Kidney (tissue), 14 donors: ENCODE results near the gene FGF12. TPM values are rescaled to one million over a fixed set of nuclear protein-coding genes. Genes with fewer than 3 reads are reported as not detected.

ENCODE experiments used
- DNase-seq, 5 donors: peaks; one replicate each; pipeline ENCODE4 v3.0.0-alpha.2; 2013 to 2020
- FAIRE-seq: peaks from 2 replicates; lab custom pipeline; 2012; peaks lifted over from hg19 to GRCh38; lab: Jason Lieb, UNC
- H3K27ac ChIP-seq, 2 donors: one replicate each; pipeline ENCODE4 v1.7.0; 2013; ENCODE audit warnings: low read depth in 2 of 2, low read length in 2 of 2, inconsistent platforms in 1 of 2
- H3K27me3 ChIP-seq: one replicate; pipeline ENCODE4 v1.7.1; 2013; ENCODE audit warnings: low read length, inconsistent platforms; ENCODE audit not compliant: control insufficient read depth, insufficient read depth
- H3K36me3 ChIP-seq, 3 donors: one replicate each; pipeline versions ENCODE4 v1.7.0 to v1.7.1; 2013; ENCODE audit warnings: low read length in 3 of 3, control low read depth in 1 of 3, inconsistent platforms in 1 of 3; ENCODE audit not compliant: insufficient read depth in 3 of 3, control insufficient read depth in 2 of 3
- H3K4me1 ChIP-seq, 3 donors: one replicate each; pipeline versions ENCODE4 v1.7.0 to v1.7.1; 2013; ENCODE audit warnings: low read length in 3 of 3, inconsistent platforms in 1 of 3, low read depth in 1 of 3; ENCODE audit not compliant: control insufficient read depth in 2 of 3, insufficient read depth in 2 of 3
- H3K4me3 ChIP-seq, 3 donors: one replicate each; pipeline versions ENCODE4 v1.7.0 to v1.8.1; 2013; ENCODE audit warnings: low read length in 3 of 3, control low read depth in 1 of 3, inconsistent platforms in 1 of 3
- H3K9ac ChIP-seq, 3 donors: one replicate each; pipeline versions ENCODE4 v1.7.0 to v1.7.1; 2013; ENCODE audit warnings: low read length in 3 of 3, control low read depth in 1 of 3, inconsistent platforms in 1 of 3
- H3K9me3 ChIP-seq, 3 donors: one replicate each; pipeline versions ENCODE4 v1.7.0 to v1.7.1; 2013; ENCODE audit warnings: low read length in 3 of 3, control low read depth in 1 of 3, inconsistent platforms in 1 of 3; ENCODE audit not compliant: control insufficient read depth in 2 of 3, insufficient read depth in 1 of 3
- intact Hi-C: fragments of 100-400 bp; cut with DNase I; formaldehyde crosslinking; loops from one replicate; pipeline ENCODE4 v1.11.1; 2022
- polyA plus RNA-seq: library from polyadenylated mRNA; stranded (reverse); fragments of 350-450 nt; fragmentation: Illumina TruSeq; extraction: RNeasy Lipid Tissue Mini Kit (QIAGEN cat#74804); gene quantifications from one replicate; pipeline ENCODE4 v1.2.3, GENCODE V29; 2014; ENCODE audit warnings: low read depth, low replicate concordance; ENCODE audit not compliant: insufficient read depth
- total RNA-seq: library from RNA; stranded (reverse); fragmentation: NEBNext Ultra II Directional; extraction: Animal tissue kit (Norgen Biotek cat#: 25700); gene quantifications from one replicate; pipeline ENCODE4 v1.2.1, GENCODE V29; 2021
- TF ChIP-seq, protein P1 (sequence below): IDR thresholded peaks from 3 replicates; pipeline ENCODE4 v1.5.1; 2012; ENCODE audit warnings: mild to moderate bottlenecking, moderate library complexity, borderline replicate concordance; ENCODE audit not compliant: insufficient read depth; ENCODE audit errors: extremely low read depth
- donor health status: control.
- donor health status: control.
- donor health status: control.
- donor health status: control.
- donor health status: control.
- donor health status: DM: yes; HTN: yes; CAD: no.
- donor health status: Normal renal cell carcinoma (clear cell type).

FGF12 gene
- total and polyA plus RNA-seq, 2 donors from 2014 or later = 1.8 to 3.7 TPM

DNA sequence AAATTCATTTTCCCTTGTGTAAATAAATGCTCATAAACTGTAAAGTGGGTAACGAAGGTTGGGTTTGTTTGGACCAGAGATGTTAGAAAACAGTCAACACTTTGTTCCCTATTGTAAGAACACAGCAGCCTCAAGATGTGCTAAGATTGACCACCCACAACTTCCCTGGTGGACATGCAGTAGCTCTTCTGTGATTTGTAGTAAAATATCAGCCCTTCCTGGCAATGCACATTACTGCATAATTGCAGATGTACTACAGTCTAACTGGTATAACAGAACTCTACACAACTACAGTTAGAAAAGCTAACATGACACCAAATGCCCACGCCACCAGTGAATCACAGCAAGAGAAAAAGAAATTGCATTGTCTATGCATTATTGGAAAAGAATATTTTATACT lies 129.4 kb downstream of the FGF12 start:
- no peaks in the 10 kb centered on the region for H3K27me3 ChIP-seq
- H3K4me1 ChIP-seq = no peaks in the 10 kb centered on the region
- H3K27ac ChIP-seq = no peak overlapping the region
- no peak overlapping the region for H3K9ac ChIP-seq
- FAIRE-seq (no peak), DNase-seq (no peak)
- TF ChIP-seq, protein P1, sequence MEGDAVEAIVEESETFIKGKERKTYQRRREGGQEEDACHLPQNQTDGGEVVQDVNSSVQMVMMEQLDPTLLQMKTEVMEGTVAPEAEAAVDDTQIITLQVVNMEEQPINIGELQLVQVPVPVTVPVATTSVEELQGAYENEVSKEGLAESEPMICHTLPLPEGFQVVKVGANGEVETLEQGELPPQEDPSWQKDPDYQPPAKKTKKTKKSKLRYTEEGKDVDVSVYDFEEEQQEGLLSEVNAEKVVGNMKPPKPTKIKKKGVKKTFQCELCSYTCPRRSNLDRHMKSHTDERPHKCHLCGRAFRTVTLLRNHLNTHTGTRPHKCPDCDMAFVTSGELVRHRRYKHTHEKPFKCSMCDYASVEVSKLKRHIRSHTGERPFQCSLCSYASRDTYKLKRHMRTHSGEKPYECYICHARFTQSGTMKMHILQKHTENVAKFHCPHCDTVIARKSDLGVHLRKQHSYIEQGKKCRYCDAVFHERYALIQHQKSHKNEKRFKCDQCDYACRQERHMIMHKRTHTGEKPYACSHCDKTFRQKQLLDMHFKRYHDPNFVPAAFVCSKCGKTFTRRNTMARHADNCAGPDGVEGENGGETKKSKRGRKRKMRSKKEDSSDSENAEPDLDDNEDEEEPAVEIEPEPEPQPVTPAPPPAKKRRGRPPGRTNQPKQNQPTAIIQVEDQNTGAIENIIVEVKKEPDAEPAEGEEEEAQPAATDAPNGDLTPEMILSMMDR = no peak
- H3K9me3 ChIP-seq = no peaks in the 10 kb centered on the region
- no peak overlapping the region for H3K4me3 ChIP-seq
- no peaks in the 10 kb centered on the region for H3K36me3 ChIP-seq
- intact Hi-C loops = no loop called here

GRCh38 chr3:192597506-192597905 lies 129.8 kb downstream of the FGF12 start:
- Histone ChIP-seq H3K36me3 (no peaks in the 10 kb centered on the region), H3K9me3 (no peaks in the 10 kb centered on the region), H3K27me3 (no peaks in the 10 kb centered on the region), H3K4me3 (no peak overlapping the region), H3K9ac (no peak overlapping the region), H3K27ac (no peak overlapping the region), H3K4me1 (no peaks in the 10 kb centered on the region)
- peak in 2 of 5 donors; percentile 8 to 22 for DNase-seq
- no peak for FAIRE-seq
- intact Hi-C loops = no loop called here
- TF ChIP-seq, protein P1 = no peak

DNA sequence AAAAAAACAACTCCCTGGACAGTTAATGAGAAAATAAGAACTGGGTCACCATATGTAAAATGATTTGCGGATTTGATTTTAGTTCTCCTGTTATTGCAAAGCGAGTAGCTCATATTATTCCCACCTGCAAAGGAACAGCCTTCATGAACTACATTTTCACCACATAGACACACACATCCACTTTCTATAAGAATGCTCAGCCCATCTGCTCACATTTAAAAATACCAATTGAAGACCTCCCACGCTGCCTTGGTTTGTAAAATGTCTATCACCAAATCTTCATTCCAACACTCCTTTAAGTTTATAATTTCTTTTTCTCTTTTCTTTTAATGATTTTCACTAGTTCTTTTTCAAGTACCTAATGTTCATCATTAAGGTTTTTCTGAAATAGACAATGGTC lies 148.6 kb downstream of the FGF12 start:
- no peak overlapping the region for H3K9ac ChIP-seq
- no peaks in the 10 kb centered on the region for H3K4me1 ChIP-seq
- H3K27ac ChIP-seq = no peak overlapping the region
- no peaks in the 10 kb centered on the region for H3K27me3 ChIP-seq
- intact Hi-C loops = no loop called here
- TF ChIP-seq, protein P1 = no peak
- H3K4me3 ChIP-seq = no peak overlapping the region
- no peaks in the 10 kb centered on the region for H3K9me3 ChIP-seq
- H3K36me3 ChIP-seq = no peaks in the 10 kb centered on the region
- DNase-seq (no peak), FAIRE-seq (no peak)

DNA sequence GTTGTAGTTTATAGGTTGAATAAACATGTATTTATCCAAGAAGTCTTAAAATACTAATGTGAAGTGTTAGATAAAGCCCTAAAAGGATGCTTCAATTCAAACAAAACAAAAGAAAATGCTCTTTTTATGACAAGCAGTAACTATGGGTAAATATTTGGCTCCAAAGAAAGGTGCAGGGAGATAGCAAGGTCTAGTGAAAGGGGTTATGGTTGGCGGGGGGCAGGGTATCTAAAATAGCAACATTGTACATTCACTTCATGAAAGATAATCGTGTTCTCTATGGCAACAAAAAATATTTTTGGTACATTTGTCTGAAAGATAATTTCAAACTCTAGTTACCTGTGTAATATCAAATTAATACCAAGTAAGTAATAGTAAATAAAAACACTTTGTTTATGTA lies 149.5 kb downstream of the FGF12 start:
- H3K4me3 ChIP-seq = no peak overlapping the region
- no peak overlapping the region for H3K27ac ChIP-seq
- H3K27me3 ChIP-seq = no peaks in the 10 kb centered on the region
- intact Hi-C loops = no loop called here
- no peaks in the 10 kb centered on the region for H3K4me1 ChIP-seq
- no peak for DNase-seq
- no peak overlapping the region for H3K9ac ChIP-seq
- H3K36me3 ChIP-seq = no peaks in the 10 kb centered on the region
- TF ChIP-seq, protein P1 = no peak
- FAIRE-seq = no peak
- no peaks in the 10 kb centered on the region for H3K9me3 ChIP-seq
